HG02763 (cell line): Measurements from ENCODE around the gene ACOX1.

Source experiments
- ATAC-seq: cut with Tn5 transposase; IDR thresholded peaks from one replicate; pipeline ENCODE4 v1.9.1; 2021; ENCODE audit warnings: mild to moderate bottlenecking, moderate library complexity; ENCODE audit not compliant: unreplicated experiment

ACOX1 gene

DNA sequence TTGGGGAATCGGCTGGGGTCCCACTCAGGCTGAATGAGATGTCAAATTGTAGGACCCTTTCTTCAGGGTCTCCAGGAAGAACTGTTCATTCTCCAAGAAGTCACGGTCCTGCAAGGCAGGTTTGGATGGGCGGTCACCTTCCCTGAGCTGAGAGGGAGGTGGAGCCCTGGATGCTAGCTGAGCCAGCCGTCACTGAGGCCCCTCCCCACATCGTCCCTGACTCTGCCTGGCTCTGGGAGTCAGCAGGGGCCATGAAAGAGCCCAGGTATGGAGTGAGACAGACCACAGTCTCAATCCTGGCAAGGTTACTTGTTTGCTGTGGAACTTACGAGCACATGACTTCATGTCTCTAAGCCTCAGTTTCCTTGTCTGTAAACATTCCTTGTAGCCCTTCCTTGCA, 68.3 kb downstream of the ACOX1 start:
- ATAC-seq = no peak

GRCh38 chr17:75909812-75910274, 69.1 kb downstream of the ACOX1 start:
- no peak for ATAC-seq

- no peak for ATAC-seq
Observed at GRCh38 chr17:75909051-75909811, 69.7 kb downstream of the ACOX1 start.

GRCh38 chr17:75908201-75908600, 70.8 kb downstream of the ACOX1 start:
- ATAC-seq = no peak

DNA sequence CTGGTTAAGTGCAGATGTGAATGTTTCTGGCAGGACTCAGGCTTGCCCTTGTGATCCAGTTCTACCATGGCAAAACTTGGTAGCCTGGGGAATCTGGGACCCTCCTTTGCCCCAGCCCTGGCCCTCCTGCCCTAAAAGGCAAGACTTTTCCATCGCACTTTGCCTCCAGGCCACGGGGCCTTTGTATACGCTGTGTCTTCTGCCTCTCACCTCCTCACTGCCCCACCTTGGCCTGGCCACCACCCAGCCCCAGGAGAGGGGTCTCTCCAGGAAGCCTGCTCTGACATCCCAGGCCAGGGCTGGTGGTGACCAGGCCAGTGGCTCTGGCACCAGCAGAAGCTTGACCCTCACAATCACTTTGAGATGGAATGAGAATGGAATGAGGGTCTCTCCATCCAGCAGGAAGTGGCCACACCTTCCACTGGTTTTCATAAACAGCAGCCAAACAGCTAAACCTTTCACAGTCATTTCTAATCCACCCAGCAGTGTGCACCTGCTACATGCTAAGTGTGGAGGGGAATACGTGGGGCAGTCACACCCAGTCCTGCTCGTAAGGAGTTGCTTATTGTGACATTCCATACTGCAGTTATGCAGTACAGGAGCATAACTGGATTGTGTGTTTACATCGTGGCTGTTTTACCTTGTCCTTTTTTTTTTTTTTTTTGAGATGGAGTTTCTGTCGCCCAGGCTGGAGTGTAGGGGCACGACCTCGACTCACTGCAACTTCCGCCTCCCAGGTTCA, 72.7 kb downstream of the ACOX1 start:
- no peak for ATAC-seq

- peak; percentile 91 for ATAC-seq
Observed at GRCh38 chr17:75904749-75905521, 74.0 kb downstream of the ACOX1 start, which contains the start of gene MRPL38. Gene MRPL38 (minus strand): TSS chr17:75904884. CDS start chr17:75904875, 9 bp downstream.

- ATAC-seq = no peak
Observed at GRCh38 chr17:75902406-75902805, 76.6 kb downstream of the ACOX1 start.

GRCh38 chr17:75901727-75902126, 77.2 kb downstream of the ACOX1 start:
- no peak for ATAC-seq

- ATAC-seq = no peak
Observed at GRCh38 chr17:75900691-75901533, 78.1 kb downstream of the ACOX1 start.

DNA sequence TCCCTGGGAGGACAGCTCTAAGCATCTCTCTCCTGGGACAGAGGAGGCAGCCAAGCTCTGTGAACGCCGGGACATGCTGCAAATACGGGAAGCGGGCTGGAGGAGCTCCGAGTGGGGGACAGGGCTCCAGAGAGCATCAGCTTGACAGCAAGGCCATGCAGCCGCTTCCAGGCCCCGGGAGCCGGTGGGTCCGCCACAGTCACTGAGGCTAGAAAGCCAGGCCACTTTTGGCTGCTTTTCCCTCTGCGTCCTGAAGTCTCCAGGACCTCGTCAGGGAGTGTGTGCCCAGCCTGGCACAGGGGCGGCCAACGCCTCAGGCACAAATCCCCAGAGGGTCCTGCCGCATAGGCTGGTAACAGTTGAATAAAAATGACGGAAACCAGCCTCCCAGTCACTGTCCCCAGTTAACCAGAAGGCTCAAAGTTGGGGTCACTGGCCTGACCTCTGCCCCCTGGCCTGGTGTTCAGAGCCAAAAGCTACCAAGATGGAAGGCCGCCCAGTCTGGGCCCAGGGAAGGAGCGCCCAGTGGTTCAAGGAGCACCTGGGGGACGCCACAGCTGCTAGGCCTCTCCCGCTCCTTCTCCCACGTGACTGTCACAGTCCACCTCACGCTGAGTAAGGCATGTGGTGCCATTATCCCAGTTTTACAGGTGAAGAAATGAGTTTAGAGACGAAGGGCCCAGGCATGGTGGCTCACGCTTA, 79.0 kb downstream of the ACOX1 start:
- ATAC-seq = no peak

DNA sequence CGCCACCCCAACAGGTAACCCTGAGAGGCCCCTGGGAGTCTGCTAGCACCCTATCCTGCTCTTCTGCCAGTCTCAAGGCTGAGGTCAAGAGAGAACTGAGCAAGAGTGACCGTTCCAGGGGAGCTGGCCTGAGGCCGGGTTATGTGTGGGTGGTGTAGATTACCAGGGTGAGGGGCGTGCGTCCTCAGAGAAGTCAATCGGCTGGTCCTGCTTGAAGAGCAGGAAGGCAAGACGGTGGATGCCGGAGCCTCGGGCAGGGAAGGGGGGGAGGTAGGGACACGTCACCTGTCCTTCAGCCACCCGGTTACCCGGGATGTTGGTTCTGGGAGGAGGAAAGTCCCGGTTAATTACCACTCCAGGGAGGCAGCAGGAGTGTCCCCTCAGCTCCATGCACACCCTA, 79.6 kb downstream of the ACOX1 start:
- no peak for ATAC-seq

- no peak for ATAC-seq
Observed at GRCh38 chr17:75898791-75899190, 80.2 kb downstream of the ACOX1 start.

DNA sequence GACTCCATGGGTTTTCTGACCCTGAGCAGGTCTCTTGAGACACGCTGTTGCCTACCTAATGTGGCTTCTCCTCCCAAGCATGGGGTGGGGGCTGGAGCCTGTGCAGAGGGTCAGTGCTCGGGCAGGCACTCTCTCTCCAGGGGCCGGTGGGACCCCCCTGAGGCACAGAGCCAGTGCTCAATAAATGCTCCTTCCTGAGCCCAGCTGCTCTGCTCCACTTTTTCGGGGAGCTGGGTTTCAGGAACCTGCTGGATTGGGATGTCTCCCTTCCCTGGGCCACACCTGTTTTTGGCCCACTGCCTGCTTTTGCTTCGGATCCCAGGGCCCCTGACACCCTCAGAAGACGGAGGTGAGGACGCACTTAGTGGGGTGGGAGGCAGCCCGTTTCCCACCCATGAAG, 80.9 kb downstream of the ACOX1 start:
- ATAC-seq = no peak

- ATAC-seq = no peak
Observed at GRCh38 chr17:75897160-75898019, 81.6 kb downstream of the ACOX1 start.

- ATAC-seq = peak; percentile 43
Observed at GRCh38 chr17:75896415-75897159, 82.4 kb downstream of the ACOX1 start, which contains the start of gene TRIM65. Gene TRIM65 (minus strand): TSS chr17:75896951. CDS start chr17:75896937, 14 bp downstream.

DNA sequence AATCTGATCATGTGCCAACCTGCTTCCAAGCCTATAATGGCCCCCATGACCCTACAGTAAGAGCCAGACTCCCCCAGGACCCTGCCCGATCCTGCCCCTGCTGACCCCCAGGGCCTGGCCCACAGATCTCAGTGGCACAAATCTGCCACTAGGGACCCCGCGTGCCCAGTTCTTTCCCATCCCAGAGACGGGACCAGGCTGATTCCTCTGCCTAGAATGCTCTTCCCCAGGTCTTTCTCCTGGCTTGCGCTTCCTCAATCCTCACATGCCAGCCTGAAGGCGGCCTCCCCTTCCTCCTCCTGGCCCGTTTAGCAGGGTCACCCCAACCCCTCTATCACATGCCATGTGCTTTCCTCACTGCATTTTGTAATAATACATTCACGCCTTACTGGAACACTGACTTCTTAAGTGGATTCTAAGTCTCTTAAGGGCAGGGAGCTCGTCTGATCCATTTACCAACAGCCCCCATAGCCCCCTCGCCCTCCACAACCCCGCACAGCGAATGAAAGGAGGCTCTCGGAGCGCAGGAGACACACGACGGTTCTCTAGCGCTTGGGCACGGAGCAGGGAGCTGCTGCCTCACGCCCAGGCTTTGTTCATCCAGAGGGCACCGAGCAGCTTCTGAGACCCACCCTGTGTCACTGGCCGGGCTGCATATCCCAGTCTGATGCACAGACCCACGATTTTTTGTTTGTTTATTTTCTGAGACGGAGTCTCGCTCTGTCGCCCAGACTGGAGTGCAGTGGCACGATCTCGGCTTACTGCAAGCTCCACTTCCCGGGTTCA, 83.4 kb downstream of the ACOX1 start:
- no peak for ATAC-seq

DNA sequence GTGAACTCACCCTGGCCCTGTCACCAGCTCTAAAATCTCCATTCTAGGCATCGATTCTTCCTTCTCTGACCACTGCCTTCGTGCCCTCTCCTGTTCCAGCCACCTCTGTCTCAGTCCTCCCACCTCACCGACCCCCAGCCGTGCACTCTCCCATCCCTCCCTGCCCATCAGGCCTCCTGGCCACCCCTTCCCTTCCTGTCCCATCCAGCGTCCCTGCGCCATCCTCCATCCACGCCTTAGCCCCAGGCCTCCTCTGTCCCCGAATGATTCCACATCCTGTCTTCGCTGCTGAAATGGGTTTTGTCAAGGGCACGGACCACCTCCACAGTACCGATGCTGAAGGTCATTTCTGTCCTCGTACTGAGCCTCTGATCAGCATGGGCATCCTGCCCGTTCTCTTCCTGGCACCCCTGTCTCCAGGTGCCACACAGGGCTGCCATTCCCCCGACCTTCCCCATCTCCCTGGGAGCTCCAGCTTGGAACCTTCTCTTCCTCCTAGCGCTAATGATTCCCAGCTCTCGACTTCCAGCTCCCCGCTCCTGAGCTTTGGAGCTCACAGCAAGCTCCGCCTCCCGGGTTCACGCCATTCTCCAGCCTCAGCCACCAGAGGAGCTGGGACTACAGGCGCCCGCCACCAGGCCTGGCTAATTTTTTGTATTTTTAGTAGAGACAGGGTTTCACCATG, 84.8 kb downstream of the ACOX1 start:
- no peak for ATAC-seq
